Measurements from ENCODE around the gene CDC42EP2. TPM values are rescaled to one million over a fixed set of nuclear protein-coding genes. Genes with fewer than 3 reads are reported as not detected.

The CDC42EP2 gene
- total RNA-seq, 1 experiment from 2014 or later = 8.1 TPM

- ChIA-PET CTCF (interaction anchor here (0.7 kb wide), 1 partner anchor 53 kb away, joined by 3 read pairs; no protein-coding TSS in a partner anchor), POLR2A (no interaction called here)
- in situ Hi-C loops (cut with HindIII; ENCODE audit: low pct_unique_long_range_greater_than_20kb, low sequenced_read_pairs) = no loop called here
- Histone ChIP-seq H3K4me1 (ENCODE audit: control insufficient read depth, insufficient read depth, low read length) (peaks cover 20% of the 10 kb centered on the region), H3K9me3 (ENCODE audit: control insufficient read depth, insufficient read depth, low read depth, low read length) (no peaks in the 10 kb centered on the region), H3K36me3 (ENCODE audit: control insufficient read depth, insufficient read depth, low read length) (no peaks in the 10 kb centered on the region; the same call in 1 of the 2 replicates), H3K27me3 (ENCODE audit: control insufficient read depth, insufficient read depth, low read length) (no peaks in the 10 kb centered on the region), H3K4me3 (ENCODE audit: low read depth in 2 of 2, low read length in 2 of 2) (no peak overlapping the region), H3K27ac (ENCODE audit: low read length) (no peak overlapping the region)
- TF ChIP-seq TCF7L2 (IDR thresholded peaks at IDR 0.05; ENCODE audit: low read depth, low read length) (no peak), SIN3A (IDR thresholded peaks at IDR 0.05; ENCODE audit: borderline replicate concordance, insufficient read depth, low read depth, low read length) (no peak), POLR2AphosphoS5 (IDR thresholded peaks at IDR 0.05; ENCODE audit: low read depth, low read length) (no peak), REST (IDR thresholded peaks at IDR 0.05; ENCODE audit: insufficient read depth in 1 of 2, low read depth in 2 of 2, low read length in 1 of 2) (no peak), CTCF (IDR thresholded peaks at IDR 0.05) (no peak)
- ATAC-seq = no peak
- BruUV-seq (replicated peaks) = no TSS peak
- intact Hi-C loops (cut with micrococcal nuclease; ENCODE audit: unreplicated experiment) = no loop called here
- no peak for DNase-seq (ENCODE audit: low read depth, low spot score)
Measured at GRCh38 chr11:65320386-65321075, 5.9 kb downstream of the CDC42EP2 start.

- no peaks in the 10 kb centered on the region for H3K27me3 ChIP-seq (ENCODE audit: control insufficient read depth, insufficient read depth, low read length)
- H3K4me1 ChIP-seq (ENCODE audit: control insufficient read depth, insufficient read depth, low read length) = peaks cover 17% of the 10 kb centered on the region
- intact Hi-C loops (cut with micrococcal nuclease; ENCODE audit: unreplicated experiment) = no loop called here
- in situ Hi-C loops (cut with HindIII; ENCODE audit: low pct_unique_long_range_greater_than_20kb, low sequenced_read_pairs) = no loop called here
- H3K4me3 ChIP-seq (ENCODE audit: low read depth in 2 of 2, low read length in 2 of 2) = no peak overlapping the region
- ChIA-PET POLR2A (no interaction called here), CTCF (no interaction called here)
- H3K27ac ChIP-seq (ENCODE audit: low read length) = no peak overlapping the region
- H3K36me3 ChIP-seq (ENCODE audit: control insufficient read depth, insufficient read depth, low read length) = no peaks in the 10 kb centered on the region; the same call in 1 of the 2 replicates
- ATAC-seq (no peak), DNase-seq (ENCODE audit: low read depth, low spot score) (no peak)
- BruUV-seq (replicated peaks) = no TSS peak
- TF ChIP-seq REST (IDR thresholded peaks at IDR 0.05; ENCODE audit: insufficient read depth in 1 of 2, low read depth in 2 of 2, low read length in 1 of 2) = no peak
- no peak for TF ChIP-seq TCF7L2 (IDR thresholded peaks at IDR 0.05; ENCODE audit: low read depth, low read length)
- TF ChIP-seq SIN3A (IDR thresholded peaks at IDR 0.05; ENCODE audit: borderline replicate concordance, insufficient read depth, low read depth, low read length) = no peak
- TF ChIP-seq CTCF (IDR thresholded peaks at IDR 0.05) = no peak
- H3K9me3 ChIP-seq (ENCODE audit: control insufficient read depth, insufficient read depth, low read depth, low read length) = no peaks in the 10 kb centered on the region
Measured at GRCh38 chr11:65321076-65321475, 6.4 kb downstream of the CDC42EP2 start.
